ENCODE results near the gene FBXO38.
"Not testable (repeated sequence)": the region's sequence is repeated elsewhere in the genome, so short reads cannot be mapped to it uniquely, and the experiment has no call there.

The FBXO38 gene

GRCh38 chr5:148437249-148437648 lies 53.5 kb downstream of the FBXO38 start:
- DNase-seq: no peak

GRCh38 chr5:148438933-148439332 lies 55.2 kb downstream of the FBXO38 start:
- DNase-seq: no peak

GRCh38 chr5:148443241-148443640 lies 59.5 kb downstream of the FBXO38 start:
- no peak for DNase-seq

- DNase-seq: no peak
These were observed 60.2 kb downstream of the FBXO38 start for GRCh38 chr5:148443998-148444397.

GRCh38 chr5:148445578-148445977 lies 61.8 kb downstream of the FBXO38 start:
- no peak for DNase-seq

- DNase-seq: no peak
These were observed 62.9 kb downstream of the FBXO38 start for GRCh38 chr5:148446611-148447010.

- no peak for DNase-seq
These were observed 68.9 kb downstream of the FBXO38 start for GRCh38 chr5:148452499-148453193.

- no peak for DNase-seq
These were observed 70.8 kb downstream of the FBXO38 start for GRCh38 chr5:148454576-148454975.

GRCh38 chr5:148455185-148455584 lies 71.4 kb downstream of the FBXO38 start:
- no peak for DNase-seq

GRCh38 chr5:148457183-148457620 lies 73.4 kb downstream of the FBXO38 start:
- no peak for DNase-seq

- no peak for DNase-seq
These were observed 74.5 kb downstream of the FBXO38 start for GRCh38 chr5:148458036-148458888.

GRCh38 chr5:148459669-148460068 lies 75.9 kb downstream of the FBXO38 start:
- no peak for DNase-seq

GRCh38 chr5:148465381-148466235 lies 81.8 kb downstream of the FBXO38 start:
- DNase-seq: no peak

- no peak for DNase-seq
These were observed 82.5 kb downstream of the FBXO38 start for GRCh38 chr5:148466236-148466580.

- no peak for DNase-seq
These were observed 84.2 kb downstream of the FBXO38 start for GRCh38 chr5:148467958-148468357.

- not testable (repeated sequence) for DNase-seq
These were observed 85.0 kb downstream of the FBXO38 start for GRCh38 chr5:148468746-148469145.

- DNase-seq: no peak
These were observed 85.8 kb downstream of the FBXO38 start for GRCh38 chr5:148469501-148469935.

- no peak for DNase-seq
These were observed 87.6 kb downstream of the FBXO38 start for GRCh38 chr5:148471379-148471778.

- no peak for DNase-seq
These were observed 90.3 kb downstream of the FBXO38 start for GRCh38 chr5:148474025-148474511.

GRCh38 chr5:148476302-148476701 lies 92.5 kb downstream of the FBXO38 start:
- DNase-seq: no peak

GRCh38 chr5:148477429-148477828 lies 93.7 kb downstream of the FBXO38 start:
- DNase-seq: no peak

- DNase-seq: no peak
These were observed 98.4 kb downstream of the FBXO38 start for GRCh38 chr5:148482196-148482595.

All from activated T-cell treated with anti-CD3 and anti-CD28 coated beads, Interleukin-2, amount 50 U/mL, for 1 hour (primary cell).